ENCODE results near the gene JUND. TPM values are rescaled to one million over a fixed set of nuclear protein-coding genes. Genes with fewer than 3 reads are reported as not detected.

JUND gene
- total RNA-seq, 1 experiment from 2014 or later = 103 TPM

GRCh38 chr19:18321734-18322102 is 40.3 kb upstream of the JUND start:
- peaks cover 18 to 27% (median 19%) of the 10 kb centered on the region in 3 experiments for H3K36me3 Mint-ChIP-seq (ENCODE audit: insufficient read depth in 1 of 3, low read depth in 3 of 3)

More at GRCh38 chr19:18321734-18322102, 40.3 kb upstream of the JUND start:
- Histone ChIP-seq H3K56ac (ENCODE audit: insufficient read length, low read depth, low read length) (no peak overlapping the region), H3K9ac (ENCODE audit: extremely low read depth, insufficient read length, low read length) (peak overlapping the region; percentile 93), H3K4me1 (ENCODE audit: insufficient read depth, low read length) (peaks cover 8% of the 10 kb centered on the region; the same call in 1 of the 2 replicates), H3K14ac (ENCODE audit: insufficient read depth, low read length) (no peak overlapping the region), H3K27ac (ENCODE audit: insufficient read length, low read depth, low read length) (no peak overlapping the region), H3K18ac (ENCODE audit: insufficient read length, low read depth, low read length) (no peak overlapping the region), H3K23ac (ENCODE audit: insufficient read length, low read depth, low read length) (no peak overlapping the region), H4K8ac (replicated peaks; ENCODE audit: insufficient read length, low read depth, low read length) (no peak overlapping the region), H3K4ac (ENCODE audit: low read depth, low read length) (no peak overlapping the region), H3T11ph (ENCODE audit: low read length) (no peak overlapping the region), H3K23me2 (ENCODE audit: insufficient read length, low read depth, low read length, poor library complexity, severe bottlenecking) (peaks cover 16% of the 10 kb centered on the region), H3K79me2 (ENCODE audit: insufficient read depth, low read length) (peaks cover 25% of the 10 kb centered on the region; the same call in 1 of the 2 replicates), H4K20me1 (ENCODE audit: control insufficient read depth, insufficient read depth, insufficient read length) (no peaks in the 10 kb centered on the region), H2BK5ac (ENCODE audit: insufficient read length, low read length) (no peak overlapping the region), H2BK20ac (ENCODE audit: low read depth, low read length, poor library complexity, severe bottlenecking) (no peak overlapping the region), H2BK120ac (ENCODE audit: low read depth, low read length, poor library complexity, severe bottlenecking) (no peak overlapping the region), H2BK15ac (ENCODE audit: low read depth, low read length) (0 out of 2 replicates have a peak overlapping the region, but pooled peaks have one; percentile 85), H3K4me2 (ENCODE audit: insufficient read depth, insufficient read length, low read length) (peak overlapping the region; percentile 99), H3K27me3 (ENCODE audit: insufficient read depth, low read length) (no peaks in the 10 kb centered on the region), H3K79me1 (ENCODE audit: insufficient read depth, low read depth, low read length, poor library complexity, severe bottlenecking) (no peaks in the 10 kb centered on the region), H2AK5ac (ENCODE audit: insufficient read length, low read length) (peak overlapping the region; percentile 68), H4K5ac (ENCODE audit: insufficient read length, low read depth, low read length) (no peak overlapping the region), H3K9me3 (ENCODE audit: control insufficient read depth, low read depth, low read length) (no peaks in the 10 kb centered on the region), H4K91ac (ENCODE audit: insufficient read length, low read depth, low read length) (no peak overlapping the region), H2BK12ac (ENCODE audit: insufficient read length, low read depth, low read length) (no peak overlapping the region), H2AFZ (ENCODE audit: low read length) (no peak overlapping the region)
- WGBS (ENCODE audit: extremely low coverage, insufficient read length, low lambda C conversion rate) = no CpG with 5 or more reads among the region's 9 CpGs
- Mint-ChIP-seq H3K27ac (peak overlapping the region; percentile 73 to 94 (median 91)), H3K9me3 (no peaks in the 10 kb centered on the region), H3K4me1 (peaks cover 22 to 32% of the 10 kb centered on the region in 2 experiments), H3K27me3 (ENCODE audit: low read depth) (no peaks in the 10 kb centered on the region), H3K4me3 (peak overlapping the region; percentile 88)
- no peak for DNase-seq
- no peak for TF ChIP-seq CTCF (conservative IDR thresholded peaks at IDR 0.05)

Data from H9 (cell line).